GM21717 (cell line): ENCODE results near the gene C11orf58.

Experiments
- ATAC-seq: cut with Tn5 transposase; IDR thresholded peaks from one replicate; pipeline ENCODE4 v1.9.1; 2021; ENCODE audit warnings: mild to moderate bottlenecking, moderate library complexity; ENCODE audit not compliant: unreplicated experiment

Gene C11orf58

GRCh38 chr11:16801288-16801980 is 63.0 kb downstream of the C11orf58 start:
- ATAC-seq, result no peak

DNA sequence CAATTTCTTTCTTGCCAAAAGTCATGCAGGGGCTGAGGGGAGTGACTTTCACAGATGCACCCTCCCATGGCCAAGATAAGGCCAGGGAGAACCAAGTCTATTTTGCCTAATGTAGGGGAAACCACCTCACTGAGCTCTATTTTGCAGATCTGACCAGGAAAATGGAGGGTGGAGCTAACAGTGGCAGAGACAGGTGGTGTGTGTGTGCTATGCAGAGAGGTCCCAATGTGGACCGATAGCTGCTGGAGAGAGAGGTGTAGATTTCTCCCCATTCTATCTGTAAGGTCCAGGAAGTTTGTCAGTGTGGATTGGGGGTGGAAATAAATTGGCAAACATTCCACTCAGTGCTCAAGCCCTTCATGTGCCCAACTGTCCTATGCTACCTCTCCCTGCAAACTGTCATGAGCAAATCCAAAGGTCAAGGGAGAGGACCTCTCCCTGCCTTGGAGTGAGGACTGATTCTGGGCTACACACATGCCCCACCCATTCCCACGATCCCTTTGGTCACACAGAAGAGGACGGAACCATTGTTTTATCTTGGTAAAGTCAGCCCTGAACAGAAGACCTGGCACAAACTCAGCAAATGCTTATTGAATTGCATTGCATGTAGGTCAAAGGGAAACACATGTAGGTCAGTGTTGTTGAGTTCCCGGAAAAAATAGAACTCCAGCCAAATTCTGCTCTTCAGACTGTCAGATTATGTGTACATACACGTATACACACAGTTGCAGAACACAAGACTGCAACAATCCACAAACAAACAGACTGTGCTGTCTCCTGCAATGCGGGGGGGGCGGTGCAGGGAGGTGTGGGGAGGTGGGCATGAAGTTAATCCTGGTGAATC is 65.9 kb downstream of the C11orf58 start:
- ATAC-seq, result no peak

GRCh38 chr11:16805938-16806337 is 67.5 kb downstream of the C11orf58 start:
- no peak for ATAC-seq

DNA sequence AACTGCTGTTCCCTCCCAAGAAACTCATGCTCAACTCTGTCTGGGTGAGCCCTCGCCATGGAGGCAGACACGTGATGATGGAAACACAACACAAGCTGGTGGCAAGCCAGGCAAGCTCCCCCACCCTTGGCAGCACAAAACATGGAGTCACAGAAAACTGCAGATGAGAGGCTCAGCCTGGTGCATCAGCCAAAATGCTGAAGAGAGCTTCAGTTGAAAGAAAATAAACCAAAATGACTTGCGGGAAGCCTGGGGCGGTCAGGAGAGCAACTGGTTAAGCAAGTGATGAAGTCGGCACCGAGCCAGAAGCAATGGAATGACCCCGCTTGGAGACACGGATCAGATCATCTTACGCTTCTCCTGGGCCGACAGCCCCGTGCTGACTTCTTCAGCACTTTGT is 68.3 kb downstream of the C11orf58 start:
- ATAC-seq, result no peak

GRCh38 chr11:16807306-16807705 is 68.9 kb downstream of the C11orf58 start:
- ATAC-seq, result no peak
